Endothelial cell of umbilical vein (primary cell): Measurements from ENCODE around the gene CHKB. TPM values are rescaled to one million over a fixed set of nuclear protein-coding genes. Genes with fewer than 3 reads are reported as not detected.

Experiments
- BruUV-seq: library from RNA; stranded (reverse); fragments of 400-500 nt; replicated peaks from 2 replicates; lab custom pipeline; 2021; lab: Mats Ljungman, UMichigan
- CTCF ChIA-PET: fragments of 300-600, 350-600 bp; sonication (Branson Sonifier 250); formaldehyde crosslinking; loops from one replicate; lab custom pipeline; 2021; ENCODE audit warnings: antibody characterized with exemption, inconsistent platforms; lab: Charles Lee
- POLR2A ChIA-PET: fragments of 300-600, 350-600 bp; sonication (Branson Sonifier 250); formaldehyde crosslinking; loops from one replicate; lab custom pipeline; 2021; ENCODE audit warnings: antibody characterized with exemption, inconsistent platforms; lab: Charles Lee
- DNase-seq: peaks from one replicate; pipeline ENCODE4 v3.0.0-alpha.2; 2011; ENCODE audit warnings: low read depth, low spot score
- FAIRE-seq: peaks from 2 replicates; lab custom pipeline; 2011; peaks lifted over from hg19 to GRCh38; lab: Jason Lieb, UNC
- H2AFZ ChIP-seq: 2 replicates; pipeline ENCODE4 v1.6.0; 2012; ENCODE audit warnings: low read depth, low read length, control low read depth, inconsistent platforms
- H3K27ac ChIP-seq: 2 replicates; pipeline ENCODE4 v1.5.1; 2011; ENCODE audit warnings: low read depth, mild to moderate bottlenecking, control low read depth, low read length, moderate library complexity; ENCODE audit not compliant: insufficient read depth
- H3K27me3 ChIP-seq, 2 experiments: 2 replicates each; pipeline versions ENCODE4 v1.6.0 to v1.6.1; 2011; ENCODE audit warnings: low read length in 2 of 2, mixed read lengths in 1 of 2; ENCODE audit not compliant: control insufficient read depth in 2 of 2, insufficient read depth in 2 of 2
- H3K36me3 ChIP-seq, 2 experiments: 2 replicates in 1 of 2; 3 replicates in 1 of 2; pipeline ENCODE4 v1.5.1; 2011; ENCODE audit warnings: low read length in 2 of 2, mild to moderate bottlenecking in 1 of 2, moderate library complexity in 1 of 2; ENCODE audit not compliant: control insufficient read depth in 2 of 2, insufficient read depth in 2 of 2; ENCODE audit errors: extremely low read depth in 1 of 2
- H3K4me1 ChIP-seq: 3 replicates; pipeline ENCODE4 v1.5.1; 2011; ENCODE audit warnings: mild to moderate bottlenecking, low read length; ENCODE audit not compliant: control insufficient read depth, insufficient read depth; ENCODE audit errors: extremely low read depth
- H3K4me2 ChIP-seq: 2 replicates; pipeline ENCODE4 v1.6.1; 2011; ENCODE audit warnings: low read length, control low read depth, mixed read lengths; ENCODE audit not compliant: insufficient read depth
- H3K4me3 ChIP-seq, 3 experiments: fragments of 200-600 bp in 1 of 3; sonication (generic), shearing (Covaris generic) in 1 of 3; replicated peaks in 1 of 3; 2 replicates each; pipeline ENCODE4 v1.5.1; 2011 to 2016; ENCODE audit warnings: control low read depth in 3 of 3, low read length in 3 of 3, mild to moderate bottlenecking in 2 of 3, inconsistent platforms in 1 of 3, low read depth in 1 of 3, moderate library complexity in 1 of 3; ENCODE audit not compliant: insufficient read depth in 1 of 3
- H3K79me2 ChIP-seq: 2 replicates; pipeline ENCODE4 v1.6.0; 2012; ENCODE audit warnings: low read length, inconsistent platforms; ENCODE audit not compliant: control insufficient read depth, insufficient read depth
- H3K9ac ChIP-seq: replicated peaks from 2 replicates; pipeline ENCODE3; 2011; ENCODE audit warnings: low read length, control low read depth; ENCODE audit not compliant: insufficient read depth; ENCODE audit errors: extremely low read depth
- H3K9me1 ChIP-seq: replicated peaks from 3 replicates; pipeline ENCODE4 v1.6.0; 2011; ENCODE audit warnings: mild to moderate bottlenecking, low read length; ENCODE audit not compliant: control insufficient read depth, insufficient read depth; ENCODE audit errors: extremely low read depth
- H3K9me3 ChIP-seq: replicated peaks from 2 replicates; pipeline ENCODE4 v1.5.1; 2012; ENCODE audit warnings: low read length, inconsistent platforms; ENCODE audit not compliant: control insufficient read depth, insufficient read depth
- H4K20me1 ChIP-seq: replicated peaks from 2 replicates; pipeline ENCODE3; 2011; ENCODE audit warnings: mild to moderate bottlenecking, low read length; ENCODE audit not compliant: control insufficient read depth, insufficient read depth; ENCODE audit errors: extremely low read depth
- FOS ChIP-seq: IDR thresholded peaks from 2 replicates; pipeline ENCODE4 v1.6.1; 2011; ENCODE audit warnings: mild to moderate bottlenecking, low read length, moderate library complexity, borderline replicate concordance; ENCODE audit not compliant: insufficient read depth
- GATA2 ChIP-seq: IDR thresholded peaks from 2 replicates; pipeline ENCODE4 v1.7.0; 2011; ENCODE audit warnings: low read depth, mild to moderate bottlenecking, moderate library complexity, mixed read lengths, low read length; ENCODE audit not compliant: insufficient read length, insufficient read depth
- JUN ChIP-seq: IDR thresholded peaks from 2 replicates; pipeline ENCODE4 v1.6.1; 2011; ENCODE audit warnings: borderline replicate concordance, low read depth; ENCODE audit not compliant: insufficient read length, insufficient read depth
- MYC ChIP-seq: IDR thresholded peaks from one replicate; pipeline ENCODE4 v1.6.1; 2011; ENCODE audit warnings: mild to moderate bottlenecking, low read depth, low read length
- POLR2A ChIP-seq: IDR thresholded peaks from 2 replicates; pipeline ENCODE4 v1.6.1; 2012; ENCODE audit warnings: low read depth, mild to moderate bottlenecking, control low read depth, low read length
- dilution Hi-C: fragments of 300-500 bp; cut with MboI; formaldehyde crosslinking; loops from one replicate; pipeline ENCODE4 v1.15.0; 2019; ENCODE audit warnings: low sequenced_read_pairs; ENCODE audit not compliant: extremely low pct_ligation_motif_present
- intact Hi-C: fragments of 100-400 bp; cut with micrococcal nuclease; formaldehyde crosslinking; loops from one replicate; pipeline ENCODE4 v1.10.0; 2022
- polyA plus RNA-seq, 4 experiments: library from polyadenylated mRNA; depleted of rRNA in 3 of 4; stranded (reverse) in 3 of 4; unstranded in 1 of 4; fragments of >200 nt; gene quantifications; 2 replicates each; pipeline versions ENCODE4 v1.2.1 to v1.2.3, GENCODE V29; 2011 to 2012; ENCODE audit warnings: missing spikeins in 1 of 4
- total RNA-seq: library from RNA; stranded (reverse); gene quantifications from 2 replicates; pipeline ENCODE4 v1.2.3, GENCODE V29; 2021
- TF ChIP-seq, protein P1 (sequence below), 2 donors: IDR thresholded peaks; 1 replicate in 1 of 2; 2 replicates in 1 of 2; pipeline ENCODE4 v1.5.1; 2011; ENCODE audit warnings: low read length in 2 of 2, mild to moderate bottlenecking in 2 of 2, moderate library complexity in 2 of 2, control low read depth in 1 of 2, inconsistent platforms in 1 of 2, low read depth in 1 of 2; ENCODE audit not compliant: insufficient read depth in 1 of 2; ENCODE audit errors: extremely low read depth in 1 of 2
- TF ChIP-seq, protein P2 (sequence below): IDR thresholded peaks from 2 replicates; pipeline ENCODE4 v1.6.1; 2011; ENCODE audit not compliant: insufficient read depth, insufficient read length

Gene CHKB
- total and polyA plus RNA-seq, 2 donors (not counting 3 experiments of a cell fraction or from before 2014, with no cell fraction given) = 62.4 to 70.6 TPM

DNA sequence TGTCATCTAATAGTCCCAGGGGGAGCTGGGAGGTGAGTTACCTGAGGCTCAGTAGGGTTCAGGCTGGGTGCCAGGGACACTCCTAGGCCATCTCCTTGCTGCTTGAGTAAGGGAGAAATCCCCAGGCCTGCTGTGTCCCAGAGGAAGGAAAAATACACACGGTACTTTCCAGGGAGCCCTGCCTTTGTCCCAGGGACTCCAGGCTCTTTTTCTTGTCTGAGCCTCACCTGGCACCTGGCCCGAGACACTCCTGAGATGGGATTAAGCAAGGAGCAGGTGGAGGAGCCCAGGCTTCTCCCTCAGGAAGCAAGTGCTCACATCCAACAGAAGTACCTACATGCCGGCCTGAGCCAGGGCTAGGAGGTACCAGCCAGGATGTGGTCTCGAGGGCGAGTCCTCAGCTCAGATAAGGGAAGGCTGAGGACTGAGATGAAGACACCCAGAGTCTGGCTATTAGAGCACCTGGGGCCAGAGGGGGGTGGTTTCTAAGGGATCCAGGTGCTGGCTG lies 37.8 kb downstream of the CHKB start:
- Histone ChIP-seq H3K9me1 (no peaks in the 10 kb centered on the region), H3K9ac (no peak overlapping the region), H3K27me3 (peaks cover 20 to 34% of the 10 kb centered on the region in 2 experiments), H3K4me1 (no peaks in the 10 kb centered on the region), H3K9me3 (no peaks in the 10 kb centered on the region), H3K27ac (no peak overlapping the region), H3K4me3 (no peak overlapping the region), H4K20me1 (no peaks in the 10 kb centered on the region), H2AFZ (no peak overlapping the region), H3K79me2 (no peaks in the 10 kb centered on the region), H3K36me3 (no peaks in the 10 kb centered on the region), H3K4me2 (no peak overlapping the region)
- ChIA-PET CTCF (interaction anchor here (0.5 to 2.3 kb wide), 4 partner anchors 17 to 74 kb away, joined by 3 to 9 read pairs (median 6); partner anchors contain the start of genes SCO2 and SYCE3), POLR2A (no interaction called here)
- intact Hi-C loops = loop anchor here (2.0 kb wide), 1 partner anchor 16 kb away; no protein-coding TSS in a partner anchor
- DNase-seq (no peak), FAIRE-seq (no peak)
- TF ChIP-seq MYC (no peak), FOS (no peak), JUN (no peak), GATA2 (no peak), POLR2A (no peak)
- TF ChIP-seq, protein P1, sequence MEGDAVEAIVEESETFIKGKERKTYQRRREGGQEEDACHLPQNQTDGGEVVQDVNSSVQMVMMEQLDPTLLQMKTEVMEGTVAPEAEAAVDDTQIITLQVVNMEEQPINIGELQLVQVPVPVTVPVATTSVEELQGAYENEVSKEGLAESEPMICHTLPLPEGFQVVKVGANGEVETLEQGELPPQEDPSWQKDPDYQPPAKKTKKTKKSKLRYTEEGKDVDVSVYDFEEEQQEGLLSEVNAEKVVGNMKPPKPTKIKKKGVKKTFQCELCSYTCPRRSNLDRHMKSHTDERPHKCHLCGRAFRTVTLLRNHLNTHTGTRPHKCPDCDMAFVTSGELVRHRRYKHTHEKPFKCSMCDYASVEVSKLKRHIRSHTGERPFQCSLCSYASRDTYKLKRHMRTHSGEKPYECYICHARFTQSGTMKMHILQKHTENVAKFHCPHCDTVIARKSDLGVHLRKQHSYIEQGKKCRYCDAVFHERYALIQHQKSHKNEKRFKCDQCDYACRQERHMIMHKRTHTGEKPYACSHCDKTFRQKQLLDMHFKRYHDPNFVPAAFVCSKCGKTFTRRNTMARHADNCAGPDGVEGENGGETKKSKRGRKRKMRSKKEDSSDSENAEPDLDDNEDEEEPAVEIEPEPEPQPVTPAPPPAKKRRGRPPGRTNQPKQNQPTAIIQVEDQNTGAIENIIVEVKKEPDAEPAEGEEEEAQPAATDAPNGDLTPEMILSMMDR (IDR thresholded peaks at IDR 0.05; ENCODE audit: extremely low read depth in 1 of 2, insufficient read depth in 1 of 2, low read depth in 1 of 2, low read length in 2 of 2) = no peak
- TF ChIP-seq, protein P2, sequence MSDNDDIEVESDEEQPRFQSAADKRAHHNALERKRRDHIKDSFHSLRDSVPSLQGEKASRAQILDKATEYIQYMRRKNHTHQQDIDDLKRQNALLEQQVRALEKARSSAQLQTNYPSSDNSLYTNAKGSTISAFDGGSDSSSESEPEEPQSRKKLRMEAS = no peak
- no TSS peak for BruUV-seq
- dilution Hi-C loops = no loop called here
